Measurements from ENCODE around the gene ANGEL1.

ANGEL1 gene

GRCh38 chr14:76756371-76756750 is 56.3 kb downstream of the ANGEL1 start:
- DNase-seq (ENCODE audit: low read depth), result no peak
- TF ChIP-seq, protein P1, sequence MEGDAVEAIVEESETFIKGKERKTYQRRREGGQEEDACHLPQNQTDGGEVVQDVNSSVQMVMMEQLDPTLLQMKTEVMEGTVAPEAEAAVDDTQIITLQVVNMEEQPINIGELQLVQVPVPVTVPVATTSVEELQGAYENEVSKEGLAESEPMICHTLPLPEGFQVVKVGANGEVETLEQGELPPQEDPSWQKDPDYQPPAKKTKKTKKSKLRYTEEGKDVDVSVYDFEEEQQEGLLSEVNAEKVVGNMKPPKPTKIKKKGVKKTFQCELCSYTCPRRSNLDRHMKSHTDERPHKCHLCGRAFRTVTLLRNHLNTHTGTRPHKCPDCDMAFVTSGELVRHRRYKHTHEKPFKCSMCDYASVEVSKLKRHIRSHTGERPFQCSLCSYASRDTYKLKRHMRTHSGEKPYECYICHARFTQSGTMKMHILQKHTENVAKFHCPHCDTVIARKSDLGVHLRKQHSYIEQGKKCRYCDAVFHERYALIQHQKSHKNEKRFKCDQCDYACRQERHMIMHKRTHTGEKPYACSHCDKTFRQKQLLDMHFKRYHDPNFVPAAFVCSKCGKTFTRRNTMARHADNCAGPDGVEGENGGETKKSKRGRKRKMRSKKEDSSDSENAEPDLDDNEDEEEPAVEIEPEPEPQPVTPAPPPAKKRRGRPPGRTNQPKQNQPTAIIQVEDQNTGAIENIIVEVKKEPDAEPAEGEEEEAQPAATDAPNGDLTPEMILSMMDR (IDR thresholded peaks at IDR 0.05; ENCODE audit: low read length, missing control alignments), result no peak
- H3K4me3 ChIP-seq (replicated peaks; ENCODE audit: low read depth, low read length), result no peak overlapping the region

- H3K4me3 ChIP-seq (replicated peaks; ENCODE audit: low read depth, low read length), result no peak overlapping the region
- DNase-seq (ENCODE audit: low read depth), result no peak
- TF ChIP-seq, protein P1 (IDR thresholded peaks at IDR 0.05; ENCODE audit: low read length, missing control alignments), result no peak
These were observed 56.9 kb downstream of the ANGEL1 start for GRCh38 chr14:76755610-76756370.

GRCh38 chr14:76754586-76754985 is 58.1 kb downstream of the ANGEL1 start:
- DNase-seq (ENCODE audit: low read depth), result no peak
- TF ChIP-seq, protein P1 (IDR thresholded peaks at IDR 0.05; ENCODE audit: low read length, missing control alignments), result no peak
- no peak overlapping the region for H3K4me3 ChIP-seq (replicated peaks; ENCODE audit: low read depth, low read length)

DNA sequence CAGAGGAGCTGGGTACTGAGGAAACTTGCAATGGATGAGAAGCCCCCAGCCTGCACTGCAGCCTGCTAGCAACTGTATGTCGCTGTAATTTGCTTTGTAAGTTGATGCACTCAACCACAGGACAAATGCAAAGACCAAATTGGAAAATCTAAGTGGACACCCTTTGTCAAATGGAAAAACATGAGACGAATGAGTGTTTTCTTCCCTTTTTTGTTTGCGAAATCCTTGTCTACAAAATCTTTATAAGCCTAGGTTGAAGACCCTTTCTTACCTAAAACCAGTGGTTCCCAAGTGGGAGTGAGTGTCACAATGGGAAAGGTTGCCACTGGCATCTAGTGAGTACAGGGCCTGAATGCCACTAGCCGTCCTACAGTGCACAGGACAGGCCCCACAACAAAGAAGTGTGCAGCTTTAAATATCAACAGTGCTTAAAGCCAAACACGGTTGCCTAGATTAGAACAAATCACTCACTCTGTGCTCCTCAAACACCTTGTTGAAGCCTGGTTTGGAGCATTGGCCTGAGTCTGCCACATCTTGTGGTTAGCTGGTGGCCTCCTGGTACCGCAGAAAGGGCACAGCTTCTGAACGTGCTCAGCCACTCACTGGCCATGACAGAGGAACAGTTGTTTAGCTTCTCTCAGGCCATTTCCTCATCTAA is 59.0 kb downstream of the ANGEL1 start:
- TF ChIP-seq, protein P1 (IDR thresholded peaks at IDR 0.05; ENCODE audit: low read length, missing control alignments), result no peak
- no peak overlapping the region for H3K4me3 ChIP-seq (replicated peaks; ENCODE audit: low read depth, low read length)
- DNase-seq (ENCODE audit: low read depth), result no peak

- no peak overlapping the region for H3K4me3 ChIP-seq (replicated peaks; ENCODE audit: low read depth, low read length)
- TF ChIP-seq, protein P1 (IDR thresholded peaks at IDR 0.05; ENCODE audit: low read length, missing control alignments), result no peak
- no peak for DNase-seq (ENCODE audit: low read depth)
These were observed 59.9 kb downstream of the ANGEL1 start for GRCh38 chr14:76752744-76753143.

- TF ChIP-seq, protein P1 (IDR thresholded peaks at IDR 0.05; ENCODE audit: low read length, missing control alignments), result no peak
- no peak for DNase-seq (ENCODE audit: low read depth)
- H3K4me3 ChIP-seq (replicated peaks; ENCODE audit: low read depth, low read length), result no peak overlapping the region
These were observed 69.7 kb downstream of the ANGEL1 start for GRCh38 chr14:76742966-76743365.
